GM18517 (cell line): ENCODE results near the gene DNAH14.
A peak's percentile ranks its signal among the peaks of the same experiment; 100 is the strongest.
"Not testable (repeated sequence)": the region's sequence is repeated elsewhere in the genome, so short reads cannot be mapped to it uniquely, and the experiment has no call there.

Experiments
- ATAC-seq: cut with Tn5 transposase; IDR thresholded peaks from one replicate; pipeline ENCODE4 v1.9.1; 2021; ENCODE audit warnings: mild to moderate bottlenecking, moderate library complexity; ENCODE audit not compliant: unreplicated experiment

The DNAH14 gene

DNA sequence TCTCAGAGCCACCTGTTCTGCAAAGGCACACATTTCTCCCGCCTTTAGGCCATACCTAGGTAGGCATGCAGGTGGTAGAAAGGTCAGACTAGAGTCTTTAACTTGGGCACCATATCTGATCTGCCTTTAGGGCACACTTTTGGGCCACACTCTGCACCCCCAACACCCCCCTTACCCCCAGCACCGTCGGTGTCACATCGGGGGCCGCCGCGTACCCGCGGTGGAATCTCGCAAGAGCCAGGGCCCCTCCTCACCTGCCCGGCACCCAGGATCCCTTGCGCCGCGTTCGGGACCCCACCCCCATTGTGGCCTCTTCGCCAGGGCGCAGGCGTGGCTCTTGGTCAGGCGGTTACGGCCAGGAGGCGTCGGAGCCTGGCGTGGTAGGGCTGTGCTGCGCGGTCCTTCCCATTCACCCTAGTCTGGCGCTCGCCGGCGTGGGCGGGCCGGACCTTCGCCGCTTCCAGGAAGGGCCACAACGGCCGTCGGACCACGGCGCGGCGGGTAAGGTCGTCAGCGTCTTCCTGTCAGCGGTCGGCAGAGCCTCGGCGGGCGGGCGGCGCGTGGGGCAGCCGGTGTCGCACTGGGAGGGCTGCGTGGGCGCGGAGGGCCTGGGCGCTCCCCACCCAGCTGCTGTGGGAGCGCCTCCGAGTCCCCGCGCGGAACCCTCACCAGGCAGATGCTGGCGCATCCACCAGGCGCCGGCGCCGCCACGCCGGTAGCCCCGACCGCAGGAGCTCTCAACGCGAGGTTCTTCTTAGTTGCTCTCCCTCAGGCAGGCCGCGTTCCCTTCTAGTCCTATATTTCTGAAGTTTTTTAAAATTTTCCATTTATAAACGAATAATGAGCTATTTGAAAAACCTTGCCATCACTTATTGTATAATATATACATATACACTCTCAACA, at the start of gene DNAH14:
Gene DNAH14 (plus strand): TSS at position 341 of the 903 bp plus-strand sequence. CDS start 23,028 bp downstream, outside the sequence.
- ATAC-seq, result peak; percentile 49

DNA sequence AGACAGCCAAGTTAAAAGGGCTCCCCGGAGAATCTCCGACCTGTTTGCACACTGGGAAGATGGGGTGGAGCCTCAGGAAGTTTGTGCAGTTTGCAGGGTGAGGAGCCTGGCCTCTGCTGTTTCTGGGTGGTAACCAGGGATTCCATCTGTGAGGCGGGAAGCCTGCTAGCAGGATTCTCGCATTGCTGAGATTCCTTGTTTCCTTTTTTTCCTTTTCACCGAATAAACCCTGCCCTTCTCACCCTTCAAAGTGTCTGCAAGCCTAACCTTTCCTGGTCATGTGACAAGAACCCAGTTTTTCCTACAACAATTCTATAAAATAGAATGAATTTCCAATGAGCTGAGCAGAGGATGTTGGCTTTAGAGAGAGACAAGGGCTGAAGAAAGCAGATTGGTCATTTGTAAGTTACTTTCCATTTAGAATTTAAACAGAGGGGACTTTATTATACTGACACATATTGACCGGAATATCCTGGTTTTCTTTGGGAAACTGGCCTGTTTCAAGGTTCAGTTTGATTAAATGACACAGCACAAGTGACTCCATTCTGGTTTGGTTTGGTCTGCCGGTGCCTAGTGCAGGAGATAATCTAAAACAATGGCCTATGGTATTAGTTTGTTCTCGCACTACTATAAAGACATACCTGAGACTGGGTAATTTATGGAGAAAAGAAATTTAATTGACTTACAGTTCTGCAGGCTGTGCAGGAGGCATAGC, 48.7 kb upstream of the DNAH14 start:
- ATAC-seq, result no peak

DNA sequence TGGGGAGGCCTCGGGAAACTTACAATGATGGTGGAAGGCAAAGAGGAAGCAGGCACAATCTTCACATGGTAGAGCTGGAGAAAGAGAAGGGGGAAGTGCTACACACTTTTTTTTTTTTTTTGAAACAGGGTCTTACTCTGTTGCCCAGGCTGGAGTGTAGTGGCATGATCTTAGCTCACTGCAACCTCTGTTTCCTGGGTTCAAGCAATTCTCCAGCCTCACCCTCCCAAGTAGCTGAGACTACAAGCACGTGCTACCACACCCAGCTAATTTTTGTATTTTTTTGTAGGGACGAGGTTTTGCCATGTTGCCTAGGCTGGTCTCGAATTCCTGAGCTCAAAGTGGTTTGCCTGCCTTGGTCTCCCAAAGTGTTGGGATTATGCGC, 48.2 kb upstream of the DNAH14 start:
- ATAC-seq, result not testable (repeated sequence)

DNA sequence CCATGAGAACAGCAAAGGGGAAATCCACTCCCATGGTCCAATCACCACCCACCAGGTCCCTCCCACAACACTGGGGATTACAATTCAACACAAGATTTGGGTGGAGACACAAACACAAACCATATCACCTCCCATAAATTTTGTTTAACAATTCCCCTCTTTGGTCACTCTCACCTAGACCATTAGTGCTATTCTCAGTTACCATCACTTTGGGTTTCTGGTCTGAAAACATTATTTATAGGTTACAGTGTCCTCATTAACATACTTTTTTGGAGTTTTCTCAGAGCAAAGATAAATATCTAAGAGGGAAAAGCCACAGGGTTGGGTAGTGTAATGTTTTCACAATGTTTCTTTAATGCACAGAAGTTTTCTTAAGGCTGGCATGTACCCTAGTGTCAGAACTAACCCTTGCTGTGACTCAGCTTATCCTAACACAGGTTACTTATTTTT, 47.7 kb upstream of the DNAH14 start:
- ATAC-seq, result no peak

DNA sequence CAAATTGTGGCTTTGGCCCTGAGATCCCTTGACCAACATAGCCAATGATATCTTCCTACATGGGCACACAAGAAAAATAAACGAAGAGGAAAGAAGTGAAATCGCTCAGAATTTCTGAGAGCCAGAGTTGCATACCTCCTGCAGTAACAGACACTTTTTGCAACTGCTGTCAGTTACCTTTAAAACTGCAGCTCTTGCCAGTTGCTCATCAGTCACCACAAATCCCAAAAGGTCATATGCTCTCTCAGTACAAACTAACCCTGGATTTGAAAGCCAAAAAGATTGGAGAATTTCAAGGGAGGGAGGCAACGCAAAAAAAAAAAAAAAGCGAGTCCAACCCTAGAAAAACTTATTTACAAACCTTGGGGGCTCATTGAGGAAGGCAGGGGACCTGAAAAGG, 47.2 kb upstream of the DNAH14 start:
- no peak for ATAC-seq

DNA sequence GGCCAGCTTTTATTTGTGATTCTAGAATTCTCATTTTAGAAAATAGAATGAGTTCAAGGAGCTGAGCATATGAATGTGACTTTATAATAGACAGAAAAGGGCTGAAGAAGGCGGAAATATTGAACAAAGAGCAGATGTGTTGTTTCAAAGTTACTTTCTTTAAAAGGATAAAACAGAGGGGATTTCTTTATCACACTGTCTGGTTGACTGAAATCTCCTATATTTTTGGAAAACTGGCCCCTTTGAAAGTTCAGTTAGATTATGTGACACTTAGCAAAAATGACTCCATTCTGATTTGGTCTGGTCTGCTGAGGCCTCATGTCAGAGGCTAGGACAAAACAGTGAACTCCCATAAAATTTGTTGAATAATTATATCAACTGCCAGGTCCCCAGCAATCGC, 46.4 kb upstream of the DNAH14 start:
- ATAC-seq, result no peak

DNA sequence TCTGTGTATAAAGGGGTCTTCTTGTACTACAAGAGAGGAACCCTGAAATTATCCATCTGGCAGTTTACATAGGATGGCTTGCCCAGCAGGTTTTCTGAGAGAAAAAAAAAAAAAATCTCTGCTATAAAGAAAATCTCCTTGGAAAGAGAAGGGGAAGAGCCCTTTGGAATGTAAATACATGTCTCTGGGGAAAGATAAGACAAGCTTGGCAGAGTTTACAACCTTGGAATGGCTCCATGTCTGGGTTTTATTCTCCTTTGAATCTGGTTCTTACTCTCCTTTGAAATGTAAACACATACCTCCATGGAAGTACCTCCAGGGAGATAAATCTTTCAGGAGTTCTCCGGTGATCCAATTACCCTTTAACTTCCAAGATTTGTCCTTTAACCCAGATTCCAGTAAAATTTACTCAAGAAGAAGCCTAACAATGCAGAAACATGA, 45.1 kb upstream of the DNAH14 start:
- no peak for ATAC-seq

DNA sequence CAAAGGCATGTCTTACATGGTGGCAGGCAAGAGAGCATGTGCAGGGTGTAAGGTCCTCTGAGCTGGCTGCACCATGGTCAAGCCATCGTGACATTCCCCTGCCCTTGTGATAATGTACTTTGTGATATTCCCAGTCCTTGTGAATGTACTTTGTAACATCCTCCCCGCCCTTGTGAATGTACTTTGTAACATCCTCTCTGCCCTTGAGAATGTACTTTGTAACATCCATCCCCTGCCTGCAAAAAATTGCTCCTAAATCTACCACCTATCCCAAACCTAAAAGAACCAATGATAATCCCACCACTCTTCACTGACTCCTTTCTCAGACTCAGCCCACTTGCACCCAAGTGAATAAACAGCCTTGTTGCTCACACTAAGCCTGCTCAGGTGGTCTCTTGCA, 44.1 kb upstream of the DNAH14 start:
- ATAC-seq, result not testable (repeated sequence)

DNA sequence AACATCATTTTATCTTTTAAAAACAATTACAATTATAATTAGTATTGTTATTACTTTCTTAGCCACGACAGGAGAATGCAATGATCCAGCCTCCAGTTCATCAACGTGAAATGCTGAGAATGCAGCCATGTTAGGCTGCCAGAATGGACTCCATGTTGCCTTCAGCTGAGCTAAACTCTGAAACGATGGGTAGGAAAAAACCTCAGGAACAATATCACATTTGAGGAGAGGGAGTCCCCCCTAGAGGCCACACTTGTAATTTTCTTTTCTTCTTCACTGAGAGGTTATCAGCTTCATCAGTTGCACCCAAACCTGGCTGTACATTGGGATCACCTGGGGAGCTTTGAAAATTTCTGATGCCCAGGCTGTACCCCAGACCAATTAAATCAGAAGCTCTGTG, 34.6 kb upstream of the DNAH14 start:
- no peak for ATAC-seq

DNA sequence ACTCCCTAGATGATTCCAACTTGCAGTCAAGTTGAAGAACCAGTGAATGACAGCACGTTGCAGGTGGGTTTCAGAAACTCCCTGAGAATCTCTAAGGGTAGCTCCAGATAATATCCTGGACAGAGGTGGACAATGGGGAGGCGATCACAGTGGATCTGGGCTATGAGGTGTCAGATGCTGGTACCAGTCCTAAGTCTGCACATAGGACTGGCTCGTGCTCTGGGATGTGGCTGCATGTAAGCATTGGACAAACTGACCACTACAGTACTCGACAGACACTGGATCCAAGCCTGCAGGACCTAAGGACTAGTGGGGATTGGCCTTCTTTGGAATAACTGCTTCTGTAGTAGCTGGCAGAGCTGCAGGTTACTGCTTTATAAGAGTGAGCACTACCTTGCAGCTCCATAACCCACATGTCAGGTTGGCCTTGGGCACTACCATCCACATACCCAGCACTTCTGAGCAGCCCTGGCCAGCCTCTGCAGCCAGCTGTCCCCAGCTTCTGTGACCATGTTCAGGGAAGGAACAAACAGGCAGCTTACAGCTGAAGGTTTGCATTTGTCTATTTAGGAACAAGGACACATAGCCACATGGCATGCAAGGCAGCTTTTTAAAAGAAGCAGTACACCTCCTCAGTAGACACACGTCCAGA, 33.2 kb upstream of the DNAH14 start:
- no peak for ATAC-seq

DNA sequence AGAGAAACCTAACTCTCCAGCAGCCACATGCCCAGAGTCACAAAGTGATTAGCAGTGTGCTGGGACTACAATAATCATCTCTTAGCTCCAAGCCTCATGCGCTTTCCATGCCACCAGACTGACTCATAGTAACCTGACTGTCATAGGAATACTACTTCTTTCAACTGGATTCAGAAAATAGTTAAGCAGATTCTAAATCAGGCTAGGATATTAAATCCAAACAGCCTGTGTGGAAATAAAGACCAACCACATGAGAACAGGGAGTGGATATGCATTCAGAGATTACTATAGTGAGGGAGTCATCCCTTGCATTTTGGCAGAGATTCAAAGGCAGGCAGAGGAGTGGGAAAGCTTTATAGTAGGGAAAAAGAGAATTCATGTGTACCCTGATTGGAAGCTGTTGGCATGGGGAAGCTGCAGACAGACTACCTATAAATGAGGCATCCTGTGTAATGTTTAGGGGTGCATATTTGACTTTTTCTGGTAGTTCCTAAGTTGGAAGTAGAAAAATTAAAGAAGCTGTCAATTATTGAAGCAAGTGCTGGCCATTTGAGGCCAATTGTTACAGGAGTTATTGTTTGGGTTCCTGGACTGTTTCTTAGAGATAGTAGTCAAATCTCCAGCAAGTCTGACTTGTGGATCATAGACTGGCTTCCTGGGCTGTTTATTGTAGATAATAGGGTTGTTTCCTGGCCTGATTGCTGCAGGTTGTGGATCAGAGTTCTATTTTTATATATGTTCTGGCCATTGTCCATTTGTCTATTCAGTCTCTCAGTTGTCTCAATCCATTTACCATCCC, 31.7 kb upstream of the DNAH14 start:
- ATAC-seq, result no peak

DNA sequence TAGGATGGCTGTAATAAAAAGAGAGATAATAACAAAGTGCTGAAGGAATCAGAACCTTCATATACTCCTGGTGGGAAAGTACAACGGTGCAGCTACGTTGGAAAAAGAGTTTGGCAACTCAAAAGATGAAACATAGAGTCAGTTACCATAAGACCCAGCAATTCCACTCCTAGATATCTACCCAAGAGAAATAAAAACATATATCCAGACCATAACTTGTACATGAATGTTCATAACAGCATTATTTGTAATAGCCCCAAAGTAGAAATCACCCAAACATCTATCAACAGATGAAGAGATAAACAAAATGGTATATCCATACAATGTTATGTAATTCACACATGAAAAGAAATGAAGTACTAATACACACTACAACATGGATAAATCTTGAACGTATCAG, 30.5 kb upstream of the DNAH14 start:
- no peak for ATAC-seq

DNA sequence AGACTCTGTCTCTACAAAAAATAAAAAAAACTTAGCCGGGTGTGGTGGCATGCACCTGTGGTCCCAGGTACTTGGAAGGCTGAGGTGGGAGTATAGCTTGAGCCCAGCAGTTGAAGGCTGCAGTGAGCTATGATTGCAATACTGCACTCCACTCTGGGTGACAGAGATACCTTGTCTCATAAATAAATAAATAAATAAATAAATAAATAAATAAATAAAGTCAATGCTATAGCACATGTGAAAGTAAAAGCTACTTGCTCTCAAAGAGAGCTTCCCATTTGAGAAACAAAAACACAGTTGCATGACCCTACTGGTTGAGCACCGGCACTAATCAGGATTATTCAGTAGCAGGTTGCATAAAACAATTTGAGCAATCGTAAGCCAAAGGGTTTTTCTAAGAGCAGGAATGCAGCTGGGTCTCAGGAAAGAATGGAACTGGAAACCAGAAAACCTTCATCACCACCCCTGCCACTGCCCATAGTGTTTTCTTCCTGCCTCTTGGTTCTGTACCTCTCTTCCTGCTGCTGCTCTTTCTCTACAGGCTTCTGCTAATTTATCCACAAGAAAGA, 29.3 kb upstream of the DNAH14 start:
- ATAC-seq, result no peak

DNA sequence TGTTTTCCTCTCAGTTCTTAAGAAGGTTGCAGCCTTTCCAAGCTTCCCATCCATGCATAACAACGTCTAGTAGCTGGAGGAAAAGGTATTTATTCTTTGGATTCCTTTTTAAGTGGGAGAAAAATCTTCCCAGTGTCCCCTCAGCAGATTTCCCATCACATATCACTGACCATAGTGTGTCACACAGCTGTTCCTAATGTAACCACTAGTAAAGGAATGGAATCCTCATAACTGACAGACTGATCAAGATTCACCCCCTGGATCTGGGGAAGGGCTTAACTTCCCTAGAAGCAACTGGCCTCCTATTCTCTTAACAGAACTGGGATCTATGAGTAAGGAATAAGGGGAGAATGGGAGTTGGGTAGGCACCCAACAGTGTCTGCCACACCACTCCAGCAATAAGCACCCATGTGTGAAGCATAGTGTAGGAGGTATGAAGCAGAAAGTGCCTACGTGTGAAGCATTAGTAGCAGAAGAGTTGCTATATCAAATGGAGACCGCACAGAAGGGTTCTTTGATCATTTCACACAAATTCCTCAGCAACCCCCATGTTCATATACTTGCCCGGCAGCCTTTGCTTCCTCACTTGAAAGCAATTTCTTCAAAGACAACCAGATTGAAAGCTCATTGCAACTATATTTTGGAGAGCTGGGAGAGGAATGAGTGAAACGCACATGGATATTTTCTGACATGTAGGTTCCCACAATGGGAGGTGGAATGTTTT, 28.2 kb upstream of the DNAH14 start:
- ATAC-seq, result no peak

DNA sequence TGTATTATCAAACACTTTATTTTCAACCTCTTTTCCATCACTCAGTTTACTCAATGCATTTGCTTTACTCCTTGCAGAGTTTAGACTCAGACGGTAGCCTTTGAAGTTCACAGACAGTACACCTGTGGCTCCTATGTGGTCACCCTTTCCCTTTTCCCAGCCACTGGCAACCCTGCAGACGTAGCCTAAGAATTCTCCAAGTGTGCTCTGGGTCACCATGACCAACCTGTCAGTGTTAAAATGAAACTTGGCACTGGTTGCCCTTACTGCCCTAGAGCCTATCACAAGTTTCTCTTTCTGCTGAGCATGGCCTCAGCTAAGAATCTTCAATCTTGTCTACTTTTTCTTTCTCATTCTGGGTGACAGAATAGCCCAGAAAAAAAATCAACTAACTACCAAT, 25.5 kb upstream of the DNAH14 start:
- no peak for ATAC-seq

DNA sequence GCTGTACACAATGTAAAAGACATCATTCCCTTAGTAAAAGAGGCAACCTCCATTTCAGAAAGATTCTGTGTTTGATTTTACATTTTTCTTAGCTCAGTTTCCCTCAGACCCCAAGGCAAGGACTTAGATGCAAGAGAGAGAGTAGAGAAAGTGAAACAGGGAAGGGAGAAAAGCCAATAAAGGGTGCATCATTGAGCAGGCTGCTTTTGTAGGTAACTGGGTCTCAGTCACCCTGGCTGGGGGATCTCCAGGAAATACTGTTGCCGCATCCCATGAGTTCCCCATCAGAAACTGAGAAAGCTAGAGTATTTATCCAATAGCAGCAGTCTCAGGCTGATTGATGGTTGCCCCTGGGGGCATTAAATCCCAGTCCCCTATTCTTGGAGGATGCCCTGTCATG, 23.1 kb upstream of the DNAH14 start:
- no peak for ATAC-seq

DNA sequence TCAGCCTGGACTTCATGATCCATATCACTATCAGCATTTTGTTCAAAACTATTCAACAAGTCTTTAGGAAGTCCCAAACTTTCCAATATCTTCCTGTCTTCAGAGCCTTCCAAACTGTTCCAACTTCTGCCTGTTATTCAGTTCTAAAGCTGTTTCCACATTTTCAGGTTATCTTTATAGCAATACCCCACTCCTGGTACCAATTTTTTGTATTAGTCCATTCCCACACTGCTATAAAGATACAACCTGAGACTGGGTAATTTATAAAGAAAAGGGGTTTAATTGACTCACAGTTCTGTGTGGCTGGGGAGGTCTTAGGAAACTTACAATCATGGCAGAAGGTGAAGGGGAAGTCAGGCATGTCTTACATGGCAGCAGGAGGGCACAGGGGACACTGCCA, 18.3 kb upstream of the DNAH14 start:
- no peak for ATAC-seq

DNA sequence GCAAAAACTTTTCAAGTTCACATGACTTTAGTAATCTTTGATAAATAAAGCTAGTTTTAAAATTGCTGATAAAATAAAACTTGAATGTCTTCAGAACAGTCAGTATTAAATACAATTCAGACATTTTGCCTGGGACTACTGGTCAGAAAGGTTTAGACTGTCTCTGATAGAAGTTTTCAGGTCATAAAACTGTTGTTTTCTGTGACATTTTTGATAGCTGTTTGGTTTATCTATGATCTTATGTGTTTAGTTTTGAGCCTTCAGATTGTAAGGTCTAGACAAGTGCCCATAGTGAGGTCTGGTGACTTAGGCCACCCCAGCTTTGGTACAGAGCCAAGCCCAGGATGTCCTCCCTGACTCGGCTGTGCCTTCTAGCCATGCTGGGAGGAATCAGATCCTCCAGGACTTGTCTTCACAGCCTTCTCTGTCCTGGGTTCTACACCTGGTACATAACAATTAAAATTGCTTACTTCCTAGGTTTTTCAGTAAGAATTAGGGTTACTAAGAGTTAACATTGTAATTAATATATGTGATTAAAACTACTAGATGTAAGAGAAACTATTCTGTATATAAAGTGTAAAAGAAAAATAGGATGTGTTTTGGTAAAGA, 15.1 kb upstream of the DNAH14 start:
- ATAC-seq, result no peak

DNA sequence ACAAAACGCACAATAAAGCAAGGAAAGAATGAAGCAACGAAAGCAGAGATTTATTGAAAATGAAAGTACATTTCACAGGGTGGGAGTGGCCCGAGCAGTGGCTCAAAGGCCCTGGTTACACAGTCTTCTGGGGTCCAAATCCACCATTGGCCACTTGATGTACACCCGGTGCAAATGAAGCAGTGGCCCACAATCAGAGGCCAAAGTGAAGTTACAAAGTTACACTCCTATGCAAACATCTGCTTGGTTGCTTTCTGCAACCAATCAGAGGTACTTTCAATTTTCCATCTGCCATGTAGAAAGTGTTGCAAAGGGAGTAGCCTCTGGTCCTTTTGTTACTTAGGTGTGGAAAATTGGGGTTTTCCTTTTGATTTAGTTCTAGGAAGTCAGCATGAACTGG, 10.0 kb upstream of the DNAH14 start:
- no peak for ATAC-seq
